ENCODE data around the gene NEIL3.

The NEIL3 gene, protein sequence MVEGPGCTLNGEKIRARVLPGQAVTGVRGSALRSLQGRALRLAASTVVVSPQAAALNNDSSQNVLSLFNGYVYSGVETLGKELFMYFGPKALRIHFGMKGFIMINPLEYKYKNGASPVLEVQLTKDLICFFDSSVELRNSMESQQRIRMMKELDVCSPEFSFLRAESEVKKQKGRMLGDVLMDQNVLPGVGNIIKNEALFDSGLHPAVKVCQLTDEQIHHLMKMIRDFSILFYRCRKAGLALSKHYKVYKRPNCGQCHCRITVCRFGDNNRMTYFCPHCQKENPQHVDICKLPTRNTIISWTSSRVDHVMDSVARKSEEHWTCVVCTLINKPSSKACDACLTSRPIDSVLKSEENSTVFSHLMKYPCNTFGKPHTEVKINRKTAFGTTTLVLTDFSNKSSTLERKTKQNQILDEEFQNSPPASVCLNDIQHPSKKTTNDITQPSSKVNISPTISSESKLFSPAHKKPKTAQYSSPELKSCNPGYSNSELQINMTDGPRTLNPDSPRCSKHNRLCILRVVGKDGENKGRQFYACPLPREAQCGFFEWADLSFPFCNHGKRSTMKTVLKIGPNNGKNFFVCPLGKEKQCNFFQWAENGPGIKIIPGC

GRCh38 chr4:177309522-177310371, at the start of gene NEIL3:
NEIL3 (plus strand) TSS chr4:177309874; CDS start chr4:177309954, 80 bp downstream.
- peak within 1 kb of the TSS; percentile 82 for H3K9ac ChIP-seq (ENCODE audit: low read length)
- DNase-seq = peak; percentile 95
- peak within 1 kb of the TSS; percentile 95 for H3K4me3 ChIP-seq (ENCODE audit: low read length)
- no peaks in the 10 kb centered on the region for H3K27me3 ChIP-seq (replicated peaks; ENCODE audit: insufficient read depth, low read length)
- H4K20me1 ChIP-seq (ENCODE audit: insufficient read depth, low read length) = no peaks in the 10 kb centered on the region
- no peaks in the 10 kb centered on the region for H3K9me3 ChIP-seq (replicated peaks; ENCODE audit: insufficient read depth, low read length)
- no peaks in the 10 kb centered on the region for H3F3A ChIP-seq (ENCODE audit: insufficient read depth, low read length)
- peaks cover 41% of the 10 kb centered on the region for H3K79me2 ChIP-seq (ENCODE audit: low read length)
- H2AFZ ChIP-seq (ENCODE audit: low read length) = peak within 1 kb of the TSS; percentile 97
- 0 out of 2 replicates have a peak, but pooled peaks cover 3% of the 10 kb centered on the region for H3K4me1 ChIP-seq (ENCODE audit: low read length)
- H3K4me2 ChIP-seq (ENCODE audit: low read depth, low read length) = peak within 1 kb of the TSS; percentile 67
- no peaks in the 10 kb centered on the region for H3K36me3 ChIP-seq (replicated peaks; ENCODE audit: insufficient read depth, low read length)
- TF ChIP-seq EZH2phosphoT487 (IDR thresholded peaks at IDR 0.05; ENCODE audit: low read length) = no peak
- TF ChIP-seq EZH2 (optimal IDR thresholded peaks at IDR 0.05; ENCODE audit: low read depth, low read length) = no peak
- TF ChIP-seq CTCF (IDR thresholded peaks at IDR 0.05; ENCODE audit: low read length) = no peak
- peak within 1 kb of the TSS; percentile 64; the same call in 1 of the 2 replicates for H3K27ac ChIP-seq (ENCODE audit: low read length)
- no peaks in the 10 kb centered on the region for H3K9me2 ChIP-seq (replicated peaks; ENCODE audit: insufficient read depth, low read length)

- no peaks in the 10 kb centered on the region for H3F3A ChIP-seq (ENCODE audit: insufficient read depth, low read length)
- no peaks in the 10 kb centered on the region for H3K79me2 ChIP-seq (ENCODE audit: low read length)
- H3K9me2 ChIP-seq (replicated peaks; ENCODE audit: insufficient read depth, low read length) = no peaks in the 10 kb centered on the region
- no peak for DNase-seq
- H3K9me3 ChIP-seq (replicated peaks; ENCODE audit: insufficient read depth, low read length) = no peaks in the 10 kb centered on the region
- no peak for TF ChIP-seq EZH2 (optimal IDR thresholded peaks at IDR 0.05; ENCODE audit: low read depth, low read length)
- no peak for TF ChIP-seq CTCF (IDR thresholded peaks at IDR 0.05; ENCODE audit: low read length)
- no peak for TF ChIP-seq EZH2phosphoT487 (IDR thresholded peaks at IDR 0.05; ENCODE audit: low read length)
- no peaks in the 10 kb centered on the region for H4K20me1 ChIP-seq (ENCODE audit: insufficient read depth, low read length)
- no peaks in the 10 kb centered on the region for H3K27me3 ChIP-seq (replicated peaks; ENCODE audit: insufficient read depth, low read length)
- H3K36me3 ChIP-seq (replicated peaks; ENCODE audit: insufficient read depth, low read length) = no peaks in the 10 kb centered on the region
- H3K4me2 ChIP-seq (ENCODE audit: low read depth, low read length) = no peak overlapping the region
- no peak overlapping the region for H3K27ac ChIP-seq (ENCODE audit: low read length)
- no peak overlapping the region for H3K9ac ChIP-seq (ENCODE audit: low read length)
- no peaks in the 10 kb centered on the region for H3K4me1 ChIP-seq (ENCODE audit: low read length)
- H3K4me3 ChIP-seq (ENCODE audit: low read length) = no peak overlapping the region
- no peak overlapping the region for H2AFZ ChIP-seq (ENCODE audit: low read length)
Measured at GRCh38 chr4:177263818-177264217, 45.9 kb upstream of the NEIL3 start.

GRCh38 chr4:177264788-177265422, 44.8 kb upstream of the NEIL3 start:
- TF ChIP-seq EZH2phosphoT487 (IDR thresholded peaks at IDR 0.05; ENCODE audit: low read length) = no peak
- no peak for TF ChIP-seq CTCF (IDR thresholded peaks at IDR 0.05; ENCODE audit: low read length)
- no peak for TF ChIP-seq EZH2 (optimal IDR thresholded peaks at IDR 0.05; ENCODE audit: low read depth, low read length)
- H4K20me1 ChIP-seq (ENCODE audit: insufficient read depth, low read length) = no peaks in the 10 kb centered on the region
- no peaks in the 10 kb centered on the region for H3K9me2 ChIP-seq (replicated peaks; ENCODE audit: insufficient read depth, low read length)
- H3K4me1 ChIP-seq (ENCODE audit: low read length) = no peaks in the 10 kb centered on the region
- no peak for DNase-seq
- no peak overlapping the region for H3K9ac ChIP-seq (ENCODE audit: low read length)
- no peaks in the 10 kb centered on the region for H3K27me3 ChIP-seq (replicated peaks; ENCODE audit: insufficient read depth, low read length)
- no peak overlapping the region for H3K4me3 ChIP-seq (ENCODE audit: low read length)
- no peak overlapping the region for H3K4me2 ChIP-seq (ENCODE audit: low read depth, low read length)
- no peak overlapping the region for H2AFZ ChIP-seq (ENCODE audit: low read length)
- H3K9me3 ChIP-seq (replicated peaks; ENCODE audit: insufficient read depth, low read length) = no peaks in the 10 kb centered on the region
- H3K36me3 ChIP-seq (replicated peaks; ENCODE audit: insufficient read depth, low read length) = no peaks in the 10 kb centered on the region
- H3K79me2 ChIP-seq (ENCODE audit: low read length) = no peaks in the 10 kb centered on the region
- no peak overlapping the region for H3K27ac ChIP-seq (ENCODE audit: low read length)
- H3F3A ChIP-seq (ENCODE audit: insufficient read depth, low read length) = no peaks in the 10 kb centered on the region

Measured in MM.1S (cell line).